ENCODE results near the gene OAT. TPM values are rescaled to one million over a fixed set of nuclear protein-coding genes. Genes with fewer than 3 reads are reported as not detected.

Gene OAT
- total RNA-seq, 1 experiment from 2014 or later: 74.1 TPM

DNA sequence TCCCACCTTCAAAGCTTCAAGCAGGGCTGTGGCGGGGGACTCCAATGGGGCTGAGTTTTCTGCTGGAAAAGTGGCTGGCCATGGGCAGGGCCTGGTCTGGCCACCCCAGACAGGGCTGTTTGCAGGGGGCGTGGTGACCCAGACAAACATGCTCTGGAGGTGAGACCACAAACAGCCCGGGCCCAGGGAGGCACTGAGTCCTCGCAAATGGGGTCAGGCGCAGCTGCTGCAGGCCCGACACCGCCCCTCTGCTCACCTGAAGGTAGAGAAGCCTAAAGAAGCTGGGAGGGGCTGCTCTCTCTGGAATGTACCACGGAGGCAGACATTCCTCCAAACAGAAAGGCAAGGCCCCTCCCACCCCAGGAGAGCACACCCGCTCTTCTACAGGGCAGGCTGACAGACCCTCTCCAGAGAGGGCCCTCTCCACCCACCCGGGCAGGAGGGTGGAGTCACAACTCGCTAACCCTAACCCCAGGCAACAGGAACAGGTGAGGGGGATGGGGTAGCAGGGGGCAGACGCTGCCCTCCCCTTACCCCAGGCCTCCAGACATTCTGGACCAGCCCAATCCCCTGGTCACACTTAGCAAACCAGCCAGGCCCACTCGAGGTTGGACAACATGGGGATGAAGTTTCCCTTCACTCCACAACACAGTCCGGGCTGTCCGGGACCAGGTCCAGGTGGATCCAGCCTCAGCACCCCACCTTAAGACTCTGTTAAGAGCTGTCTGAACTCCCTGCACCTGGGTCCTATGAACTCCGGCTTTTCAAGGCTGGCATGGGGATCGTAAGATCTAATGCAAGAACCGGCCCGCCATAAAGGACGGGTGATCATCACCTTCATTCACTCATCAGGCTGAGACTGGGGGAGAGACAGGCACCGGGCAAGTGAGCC is 32.3 kb downstream of the OAT start:
- in situ Hi-C loops (cut with HindIII; ENCODE audit: low pct_unique_long_range_greater_than_20kb, low sequenced_read_pairs): loop anchor here (25.0 kb wide), 1 partner anchor 399 kb away; no protein-coding TSS in a partner anchor
- no peak for DNase-seq (ENCODE audit: low read depth)

DNA sequence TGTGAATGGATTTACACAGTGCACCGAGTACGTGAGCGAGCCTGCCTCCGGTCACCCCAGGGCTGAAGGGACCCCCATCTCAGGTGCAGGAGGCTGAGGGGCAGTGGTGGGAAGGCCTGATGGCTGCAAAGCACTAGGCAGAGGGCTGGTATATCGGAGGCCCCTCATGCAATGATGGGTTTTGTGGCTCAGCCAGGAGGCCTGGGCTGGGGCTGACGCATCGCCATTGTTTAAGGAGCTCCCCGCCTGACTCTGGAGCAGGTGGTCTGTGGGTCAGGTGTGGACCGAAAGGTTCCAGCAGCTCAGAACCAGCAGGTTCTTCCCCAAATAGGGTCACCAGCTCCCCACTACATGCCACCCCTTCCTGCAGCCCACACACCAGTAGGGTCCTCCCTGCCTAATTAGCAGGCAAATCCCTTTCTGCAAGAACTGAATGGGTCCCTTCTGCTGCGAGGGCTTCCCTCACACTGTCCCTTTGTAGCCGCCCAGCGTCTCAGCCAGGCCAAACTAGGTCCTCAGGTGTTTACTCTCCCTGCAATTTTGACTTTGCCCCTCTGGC is 33.0 kb downstream of the OAT start:
- in situ Hi-C loops (cut with HindIII; ENCODE audit: low pct_unique_long_range_greater_than_20kb, low sequenced_read_pairs): loop anchor here (25.0 kb wide), 1 partner anchor 398 kb away; no protein-coding TSS in a partner anchor
- no peak for DNase-seq (ENCODE audit: low read depth)

DNA sequence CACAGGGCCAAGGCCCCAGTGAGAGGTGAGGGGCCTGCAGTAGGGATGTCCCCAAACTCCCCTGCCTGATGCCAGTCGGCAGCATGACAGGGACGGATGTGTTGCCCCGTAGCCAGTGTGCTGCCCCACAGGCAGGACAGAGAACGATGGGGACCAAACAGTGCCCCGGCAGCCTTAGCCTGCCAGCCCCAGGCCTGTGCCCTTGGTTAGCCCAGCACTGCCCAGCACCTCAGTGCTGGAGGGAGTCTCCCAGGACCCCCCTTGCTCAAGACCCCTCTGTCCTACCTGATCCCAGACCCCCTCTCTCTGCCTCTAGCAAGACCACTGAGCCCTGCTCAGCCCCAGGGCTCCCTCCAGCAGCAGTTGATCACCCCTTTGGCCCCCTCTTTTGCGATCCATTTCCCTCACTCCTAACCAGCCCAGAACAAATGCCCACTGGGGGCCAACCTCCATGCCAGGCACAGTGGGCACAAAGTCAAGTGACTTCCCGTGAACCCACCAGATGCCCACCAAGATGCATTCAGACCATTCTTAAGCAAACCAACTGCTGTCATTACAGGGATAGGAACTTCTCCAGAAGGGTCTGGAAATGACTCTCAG is 34.0 kb downstream of the OAT start:
- DNase-seq (ENCODE audit: low read depth): no peak
- in situ Hi-C loops (cut with HindIII; ENCODE audit: low pct_unique_long_range_greater_than_20kb, low sequenced_read_pairs): loop anchor here (25.0 kb wide), 1 partner anchor 397 kb away; no protein-coding TSS in a partner anchor

DNA sequence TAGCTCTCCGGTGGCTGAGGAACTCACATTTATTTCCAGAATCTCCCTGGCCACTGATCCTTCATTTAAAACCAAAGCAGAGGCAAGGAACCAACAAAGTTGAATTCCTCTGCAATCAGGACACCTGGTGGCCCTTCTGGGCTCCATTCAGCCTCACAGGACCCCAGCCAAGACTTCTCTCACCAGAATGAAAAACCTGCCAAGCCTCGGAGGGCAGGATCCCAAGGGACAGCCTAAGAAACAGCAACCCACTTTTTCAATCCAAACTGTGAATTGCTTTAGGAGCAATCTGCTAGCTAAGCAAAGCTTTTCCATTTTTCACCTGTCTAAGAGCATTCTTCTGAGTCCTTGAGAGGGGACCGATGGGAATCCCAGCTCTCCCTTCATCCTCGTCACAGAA is 34.6 kb downstream of the OAT start:
- DNase-seq (ENCODE audit: low read depth): no peak
- in situ Hi-C loops (cut with HindIII; ENCODE audit: low pct_unique_long_range_greater_than_20kb, low sequenced_read_pairs): loop anchor here (25.0 kb wide), 1 partner anchor 397 kb away; no protein-coding TSS in a partner anchor

DNA sequence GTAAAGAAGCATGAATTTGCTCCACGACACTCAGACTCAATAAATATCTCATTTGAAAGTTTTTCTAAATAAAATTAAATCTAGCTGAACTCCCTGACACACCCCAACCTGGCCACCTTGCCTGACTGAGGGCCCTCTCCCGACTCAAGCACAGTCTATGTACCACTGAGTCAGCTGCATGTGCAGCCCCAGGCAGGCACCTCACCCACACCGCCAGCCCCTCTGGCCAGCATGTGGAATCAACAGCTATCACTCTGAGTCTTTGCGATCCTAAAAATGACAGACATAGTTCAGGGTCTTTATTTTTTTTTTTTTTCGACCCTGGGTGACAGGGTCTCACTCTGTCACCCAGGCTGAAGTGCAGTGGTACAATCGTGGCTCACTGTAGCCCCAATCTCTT is 35.2 kb downstream of the OAT start:
- DNase-seq (ENCODE audit: low read depth): no peak
- in situ Hi-C loops (cut with HindIII; ENCODE audit: low pct_unique_long_range_greater_than_20kb, low sequenced_read_pairs): loop anchor here (25.0 kb wide), 1 partner anchor 396 kb away; no protein-coding TSS in a partner anchor

DNA sequence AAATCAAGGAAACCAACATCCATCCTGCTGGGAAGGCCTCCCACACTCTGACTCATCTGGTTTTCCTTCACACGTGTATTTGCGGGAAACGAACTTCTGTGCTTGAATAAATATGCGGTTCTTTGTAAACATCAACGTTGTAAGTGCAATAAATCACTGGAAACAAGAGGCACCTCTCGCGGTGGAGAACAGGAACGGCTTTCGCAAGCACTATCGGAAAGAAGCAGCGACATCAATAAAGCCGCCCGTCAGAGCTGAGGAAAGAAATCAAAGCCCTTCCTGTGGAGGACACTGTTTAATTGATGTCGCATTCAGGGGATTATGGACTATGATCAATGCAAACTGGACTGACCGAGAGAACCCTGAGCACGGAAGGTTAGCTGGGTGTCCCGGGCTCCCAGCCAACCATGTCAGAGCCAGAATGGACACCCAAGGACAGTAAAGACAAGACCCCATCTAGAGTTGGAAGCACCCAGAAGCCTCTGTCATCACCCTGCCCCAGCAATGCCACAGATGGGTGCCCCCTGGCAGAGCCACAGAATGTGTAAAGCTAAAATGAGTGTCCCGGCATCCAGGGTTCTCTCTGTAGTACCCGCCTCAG is 37.6 kb downstream of the OAT start:
- in situ Hi-C loops (cut with HindIII; ENCODE audit: low pct_unique_long_range_greater_than_20kb, low sequenced_read_pairs): loop anchor here (25.0 kb wide), 1 partner anchor 394 kb away; no protein-coding TSS in a partner anchor
- no peak for DNase-seq (ENCODE audit: low read depth)

DNA sequence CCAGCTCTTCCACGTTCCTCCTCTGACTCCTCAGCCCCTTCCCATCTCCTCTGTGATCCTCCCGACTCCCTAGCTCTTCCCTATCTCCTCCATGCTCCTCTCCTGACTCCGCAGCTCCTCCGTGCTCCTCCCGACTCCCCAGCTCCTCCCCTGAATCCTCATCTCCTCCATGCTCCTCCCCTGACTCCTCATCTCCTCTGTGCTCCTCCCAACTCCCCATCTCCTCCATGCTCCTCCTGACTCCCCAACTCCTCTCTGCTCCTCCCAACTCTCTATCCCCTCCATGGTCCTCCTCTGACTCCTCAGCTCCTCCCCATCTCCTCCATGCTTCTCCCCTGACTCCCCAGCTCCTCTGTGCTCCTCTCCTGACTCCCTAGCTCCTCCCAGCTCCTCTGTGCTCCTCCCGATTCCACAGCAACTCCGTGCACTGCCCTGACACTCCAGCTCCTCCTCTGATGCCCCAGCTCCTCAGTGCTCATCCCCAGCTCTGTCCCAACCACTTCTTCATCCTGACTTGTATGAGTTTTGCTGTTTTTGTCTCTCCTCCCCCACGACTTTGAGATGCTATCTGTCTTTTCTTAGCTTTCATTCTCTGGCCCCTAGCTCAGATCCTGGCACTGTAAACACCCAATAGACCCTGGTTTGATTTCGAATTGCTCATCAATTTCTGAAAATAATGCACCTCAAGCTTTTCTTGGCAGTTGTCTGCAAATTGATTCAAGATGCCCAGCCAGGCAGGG is 38.3 kb downstream of the OAT start:
- no peak for DNase-seq (ENCODE audit: low read depth)
- in situ Hi-C loops (cut with HindIII; ENCODE audit: low pct_unique_long_range_greater_than_20kb, low sequenced_read_pairs): loop anchor here (25.0 kb wide), 1 partner anchor 393 kb away; no protein-coding TSS in a partner anchor

DNA sequence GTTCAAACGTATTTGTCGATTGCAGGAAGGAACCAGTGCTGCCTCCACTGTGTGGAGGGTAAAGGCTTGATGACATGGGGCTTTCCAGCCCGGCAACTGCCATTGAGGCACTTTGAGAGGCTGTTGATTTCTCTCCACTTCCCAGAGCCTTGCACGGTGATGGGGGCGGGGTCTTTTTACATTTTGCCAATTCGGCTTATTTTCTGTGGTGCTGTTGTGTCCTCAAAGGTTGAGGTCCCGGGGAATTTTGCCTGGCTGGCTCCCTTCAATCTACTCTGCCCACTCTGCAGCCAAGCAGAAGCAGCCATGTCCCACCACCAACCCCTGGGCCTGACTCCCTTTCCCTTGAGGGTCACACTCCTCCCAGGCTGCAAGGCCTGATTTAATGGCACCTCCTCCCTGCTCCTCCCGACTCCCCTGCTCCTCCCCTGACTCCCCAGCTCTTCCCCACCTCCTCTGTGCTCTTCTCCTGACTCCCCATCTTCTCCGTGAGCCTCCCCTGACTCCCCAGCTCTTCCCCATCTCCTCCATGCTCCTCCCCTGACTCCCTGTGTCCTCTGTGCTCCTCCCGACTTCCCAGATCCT is 39.0 kb downstream of the OAT start:
- in situ Hi-C loops (cut with HindIII; ENCODE audit: low pct_unique_long_range_greater_than_20kb, low sequenced_read_pairs): loop anchor here (25.0 kb wide), 1 partner anchor 392 kb away; no protein-coding TSS in a partner anchor

DNA sequence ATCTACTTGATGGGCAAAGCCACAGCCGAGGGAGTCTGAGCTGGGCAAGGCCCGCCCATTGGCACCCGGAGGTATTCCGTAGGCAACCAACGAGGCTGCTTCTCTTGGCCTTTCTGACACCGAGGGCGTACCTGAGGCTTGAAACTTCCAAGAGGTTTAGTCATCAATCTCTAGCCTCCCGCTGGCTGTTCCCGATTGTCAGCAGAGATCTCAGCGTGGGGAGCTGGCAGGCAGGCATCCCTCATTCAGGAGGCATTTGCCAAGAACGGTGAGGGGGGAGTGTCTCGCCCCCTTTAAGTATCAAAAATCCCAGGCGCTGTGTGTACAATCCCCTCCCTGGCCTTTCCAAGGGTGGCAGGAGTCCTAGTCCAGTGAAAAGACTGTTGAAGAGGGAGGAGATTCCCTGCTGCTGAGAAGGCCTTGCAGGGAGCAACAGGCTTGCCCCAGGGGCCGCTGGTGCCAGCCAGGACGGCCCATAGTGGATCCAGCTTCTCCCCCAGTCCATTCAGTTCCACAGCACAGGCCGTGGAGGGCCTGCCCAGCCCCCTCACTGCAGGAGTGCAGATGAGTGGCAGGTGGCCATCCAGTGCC is 39.7 kb downstream of the OAT start:
- in situ Hi-C loops (cut with HindIII; ENCODE audit: low pct_unique_long_range_greater_than_20kb, low sequenced_read_pairs): loop anchor here (25.0 kb wide), 1 partner anchor 392 kb away; no protein-coding TSS in a partner anchor
- DNase-seq (ENCODE audit: low read depth): no peak

More for the DNA sequence above, 39.0 kb downstream of the OAT start:
- no peak for DNase-seq (ENCODE audit: low read depth)

DNA sequence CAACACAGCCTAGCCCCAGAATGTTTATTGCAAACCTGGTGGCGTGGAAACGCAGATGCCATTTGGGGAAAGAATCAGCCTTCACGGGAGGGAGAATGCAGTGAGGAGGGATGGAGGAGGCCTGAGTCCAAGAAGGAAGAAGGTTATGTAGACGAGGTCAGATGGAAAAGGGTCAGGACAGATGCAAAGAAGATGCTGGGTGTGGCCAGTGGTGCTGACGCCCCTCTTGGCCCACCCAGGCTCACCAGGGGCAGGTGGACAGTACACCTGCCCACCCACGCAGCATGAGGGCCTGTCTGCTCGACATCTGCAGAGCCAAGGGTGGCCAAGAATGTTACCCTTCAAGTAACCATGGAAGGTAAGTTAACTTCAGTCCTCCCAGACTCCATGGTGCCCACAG is 40.5 kb downstream of the OAT start:
- DNase-seq (ENCODE audit: low read depth): no peak

DNA sequence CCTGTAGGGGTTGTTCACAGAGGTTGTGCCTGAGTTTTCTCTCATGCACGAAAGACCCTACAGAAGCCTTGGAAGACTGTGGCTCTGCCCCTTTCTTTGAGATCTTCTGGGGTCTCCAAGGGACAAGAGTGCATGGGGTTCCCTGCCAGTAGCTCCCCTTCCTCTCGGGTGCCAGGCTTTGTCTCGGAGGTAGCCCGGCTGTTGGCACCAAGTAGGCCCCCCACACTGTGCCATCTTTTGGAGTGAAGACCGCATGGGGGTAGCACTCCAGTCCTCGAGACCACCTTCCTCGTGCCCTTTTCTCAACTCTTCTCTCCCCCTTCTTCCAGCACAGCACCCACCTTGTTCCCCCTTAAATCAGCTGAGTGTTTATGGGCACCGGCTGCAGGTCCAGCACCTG is 41.6 kb downstream of the OAT start:
- in situ Hi-C loops (cut with HindIII; ENCODE audit: low pct_unique_long_range_greater_than_20kb, low sequenced_read_pairs): loop anchor here (25.0 kb wide), 1 partner anchor 390 kb away; no protein-coding TSS in a partner anchor
- no peak for DNase-seq (ENCODE audit: low read depth)

More for the DNA sequence above, 40.5 kb downstream of the OAT start:
- in situ Hi-C loops (cut with HindIII; ENCODE audit: low pct_unique_long_range_greater_than_20kb, low sequenced_read_pairs): loop anchor here (25.0 kb wide), 1 partner anchor 391 kb away; no protein-coding TSS in a partner anchor

DNA sequence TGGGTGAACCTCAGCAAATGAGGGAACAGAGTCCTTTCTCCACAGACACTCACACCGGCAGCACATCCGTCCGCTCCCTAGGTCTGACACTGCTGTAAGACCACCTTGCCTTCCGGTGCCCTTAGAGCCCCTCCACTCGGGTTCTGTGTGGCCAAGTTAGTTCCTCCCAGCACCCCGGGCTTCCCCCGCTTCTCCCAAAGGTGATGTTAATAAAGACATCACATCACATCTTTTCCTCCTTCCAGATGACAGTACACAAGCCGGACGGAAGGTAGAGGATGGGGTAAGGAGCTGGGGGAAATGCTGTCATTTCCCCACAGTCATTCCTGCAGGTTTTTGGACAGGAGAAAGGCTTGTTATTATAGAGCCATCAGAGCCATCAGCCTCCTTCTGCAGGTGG is 42.3 kb downstream of the OAT start:
- in situ Hi-C loops (cut with HindIII; ENCODE audit: low pct_unique_long_range_greater_than_20kb, low sequenced_read_pairs): loop anchor here (25.0 kb wide), 1 partner anchor 389 kb away; no protein-coding TSS in a partner anchor
- DNase-seq (ENCODE audit: low read depth): no peak

DNA sequence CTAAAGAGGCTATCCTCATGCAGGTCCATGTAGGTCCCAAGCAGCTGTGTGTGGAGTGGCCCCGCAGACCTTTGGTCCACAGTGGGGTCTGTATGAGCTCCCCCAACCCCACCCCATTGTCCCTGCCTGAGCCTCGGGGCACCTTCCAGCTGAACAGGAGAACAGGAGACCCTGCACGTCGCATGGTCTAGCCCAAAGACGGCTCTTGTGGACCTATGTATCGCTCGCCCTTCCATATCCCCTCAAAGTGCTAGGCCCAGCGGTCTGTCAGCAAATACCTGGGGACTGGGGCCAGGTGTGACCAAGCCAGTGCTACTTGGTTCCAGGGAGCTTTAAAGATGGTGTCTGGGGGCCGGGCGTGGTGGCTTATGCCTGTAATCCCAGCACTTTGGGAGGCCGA is 43.0 kb downstream of the OAT start:
- DNase-seq (ENCODE audit: low read depth): no peak
- in situ Hi-C loops (cut with HindIII; ENCODE audit: low pct_unique_long_range_greater_than_20kb, low sequenced_read_pairs): loop anchor here (25.0 kb wide), 1 partner anchor 388 kb away; no protein-coding TSS in a partner anchor

DNA sequence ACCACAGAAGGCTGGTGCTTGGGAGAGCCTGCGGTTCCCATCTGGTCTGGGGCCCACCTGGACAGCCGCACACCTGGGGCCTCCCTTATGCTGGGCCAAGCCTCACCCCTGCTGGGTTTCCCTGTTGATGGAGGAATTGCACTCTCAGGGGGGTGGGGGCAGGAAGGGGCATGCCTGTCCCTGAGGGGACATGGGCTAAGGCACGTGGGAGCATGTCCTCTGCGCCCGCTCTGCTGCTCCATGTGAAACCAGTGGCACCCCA is 43.4 kb downstream of the OAT start:
- no peak for DNase-seq (ENCODE audit: low read depth)
- in situ Hi-C loops (cut with HindIII; ENCODE audit: low pct_unique_long_range_greater_than_20kb, low sequenced_read_pairs): loop anchor here (25.0 kb wide), 1 partner anchor 388 kb away; no protein-coding TSS in a partner anchor

DNA sequence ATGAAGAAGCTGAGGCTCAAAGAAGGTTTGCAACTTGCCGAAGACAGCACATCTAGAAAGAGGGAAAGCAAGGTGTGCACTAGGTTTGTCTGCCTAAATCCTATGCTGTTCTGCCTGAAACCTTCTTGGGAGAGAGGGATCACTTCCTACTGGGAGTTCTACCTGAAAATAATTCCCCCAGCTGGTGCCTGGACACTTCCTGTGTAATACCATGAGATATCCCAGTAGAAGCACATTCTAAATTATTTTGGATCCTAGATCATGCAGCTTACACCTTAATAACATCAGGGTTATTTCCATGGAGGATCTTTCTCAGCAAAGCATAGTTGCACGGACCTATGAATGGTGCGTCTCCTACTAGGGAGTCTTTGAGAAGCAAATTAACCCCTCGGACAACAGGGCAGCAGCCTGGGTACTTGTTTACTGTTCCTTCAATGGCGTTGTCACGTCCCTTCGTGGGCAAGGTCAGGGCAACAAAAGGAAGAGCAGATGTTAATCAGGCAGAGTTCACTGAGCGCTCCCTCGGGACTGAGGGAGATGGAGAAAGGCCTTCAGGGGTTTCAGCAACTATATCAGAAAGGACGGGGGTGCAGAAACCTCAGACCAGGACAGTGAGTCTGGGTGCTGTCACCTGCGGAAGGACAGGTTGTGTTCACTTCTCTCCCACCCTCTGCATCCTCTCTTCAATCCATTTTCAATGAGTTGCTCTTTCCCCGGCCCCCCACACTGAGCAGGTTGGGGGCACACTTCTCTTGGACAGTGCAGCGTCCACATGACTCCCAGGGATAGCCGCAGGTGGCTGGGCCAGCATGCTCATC is 44.0 kb downstream of the OAT start:
- DNase-seq (ENCODE audit: low read depth): no peak
- in situ Hi-C loops (cut with HindIII; ENCODE audit: low pct_unique_long_range_greater_than_20kb, low sequenced_read_pairs): loop anchor here (25.0 kb wide), 1 partner anchor 387 kb away; no protein-coding TSS in a partner anchor

DNA sequence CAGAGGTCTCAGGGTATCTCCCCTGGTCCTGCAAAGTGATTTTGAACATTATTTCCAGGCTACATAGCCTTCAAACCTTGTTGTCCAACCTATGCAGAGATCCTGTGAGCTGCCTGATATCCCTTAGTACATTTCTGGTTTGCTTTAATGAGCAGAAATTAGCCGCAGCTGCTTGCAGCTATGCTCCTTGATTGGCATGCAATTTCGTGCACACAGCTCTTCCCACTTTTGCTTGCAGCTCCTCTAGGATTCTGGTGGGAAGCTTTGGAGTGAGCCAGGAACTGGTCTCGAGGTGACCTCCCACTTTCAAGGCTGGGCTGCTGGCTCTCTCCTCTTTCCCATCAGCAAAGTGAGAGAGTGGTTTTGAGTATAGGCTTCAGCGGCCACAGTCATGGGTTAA is 45.8 kb downstream of the OAT start:
- in situ Hi-C loops (cut with HindIII; ENCODE audit: low pct_unique_long_range_greater_than_20kb, low sequenced_read_pairs): no loop called here
- DNase-seq (ENCODE audit: low read depth): no peak

Measured in Caki2 (cell line).